GM12801 (cell line): ENCODE data around the gene SLC38A10.

Source experiments
- CTCF ChIP-seq: IDR thresholded peaks from one replicate; pipeline ENCODE4 v1.5.1; 2011; ENCODE audit warnings: control low read depth; ENCODE audit not compliant: insufficient read length; ENCODE audit errors: extremely low read depth

SLC38A10 gene

GRCh38 chr17:81203136-81203535 is 92.0 kb downstream of the SLC38A10 start:
- TF ChIP-seq CTCF, result no peak

- TF ChIP-seq CTCF, result no peak
These were observed 92.8 kb downstream of the SLC38A10 start for GRCh38 chr17:81202318-81202717.

GRCh38 chr17:81200695-81201580 is 94.2 kb downstream of the SLC38A10 start:
- no peak for TF ChIP-seq CTCF

- no peak for TF ChIP-seq CTCF
These were observed 94.9 kb downstream of the SLC38A10 start for GRCh38 chr17:81200201-81200600.

- TF ChIP-seq CTCF, result no peak
These were observed 95.7 kb downstream of the SLC38A10 start for GRCh38 chr17:81199482-81199830.

- no peak for TF ChIP-seq CTCF
These were observed 96.2 kb downstream of the SLC38A10 start for GRCh38 chr17:81198826-81199481.

- no peak for TF ChIP-seq CTCF
These were observed 97.1 kb downstream of the SLC38A10 start for GRCh38 chr17:81197831-81198490.
